ENCODE measurements around the gene RPS14. TPM values are rescaled to one million over a fixed set of nuclear protein-coding genes. Genes with fewer than 3 reads are reported as not detected.
"Not testable (repeated sequence)": the region's sequence is repeated elsewhere in the genome, so short reads cannot be mapped to it uniquely, and the experiment has no call there.

RPS14 gene
- total and polyA plus RNA-seq, 4 experiments from 2014 or later: 5,260 to 9,996 (median 6,720) TPM

- Mint-ChIP-seq H3K4me1 (peaks cover 0 to 4% (median 0%) of the 10 kb centered on the region in 4 donors), H3K27me3 (peaks cover 3 to 4% of the 10 kb centered on the region in 2 donors), H3K4me3 (no peak overlapping the region), H3K9me3 (no peaks in the 10 kb centered on the region), H3K27ac (no peak overlapping the region), H3K36me3 (no peaks in the 10 kb centered on the region)
- no peak overlapping the region for H3K4me3 ChIP-seq (ENCODE audit: low read length in 2 of 2)
- no peaks in the 10 kb centered on the region for H3K4me1 ChIP-seq (ENCODE audit: insufficient read depth, low read length)
- H3K27me3 ChIP-seq (ENCODE audit: insufficient read depth, low read length): no peaks in the 10 kb centered on the region
- CTCF ChIA-PET (ENCODE audit: partially characterized antibody): interaction anchor here (0.6 kb wide), 1 partner anchor 51 kb away, joined by 4 read pairs; no protein-coding TSS in a partner anchor
- intact Hi-C loops (cut with micrococcal nuclease): no loop called here
- no peak for DNase-seq
- no peak overlapping the region for H3K27ac ChIP-seq (ENCODE audit: low read depth, low read length)
- H3K9me3 ChIP-seq (ENCODE audit: control insufficient read depth in 1 of 2, low read length in 2 of 2): no peaks in the 10 kb centered on the region
- no peaks in the 10 kb centered on the region for H3K36me3 ChIP-seq (ENCODE audit: insufficient read depth, low read length)
- POLR2A ChIA-PET (ENCODE audit: partially characterized antibody): no interaction called here
Measured at GRCh38 chr5:150479416-150479815, 29.9 kb upstream of the RPS14 start.

- H3K36me3 ChIP-seq (ENCODE audit: insufficient read depth, low read length); H3K4me1 Mint-ChIP-seq; DNase-seq; H3K27ac ChIP-seq (ENCODE audit: low read depth, low read length); H3K27me3 ChIP-seq (ENCODE audit: insufficient read depth, low read length); H3K4me3 ChIP-seq (ENCODE audit: low read length in 2 of 2); H3K4me1 ChIP-seq (ENCODE audit: insufficient read depth, low read length); POLR2A ChIA-PET (ENCODE audit: partially characterized antibody); H3K4me3 Mint-ChIP-seq; H3K9me3 Mint-ChIP-seq; CTCF ChIA-PET (ENCODE audit: partially characterized antibody); H3K36me3 Mint-ChIP-seq; H3K9me3 ChIP-seq (ENCODE audit: control insufficient read depth in 1 of 2, low read length in 2 of 2); intact Hi-C loops (cut with micrococcal nuclease); H3K27me3 Mint-ChIP-seq: not testable (repeated sequence)
- peak overlapping the region in 2 of 7 donors; percentile 22 to 38 for H3K27ac Mint-ChIP-seq
Measured at GRCh38 chr5:150476568-150476967, 27.0 kb upstream of the RPS14 start.

- Histone ChIP-seq H3K27me3 (ENCODE audit: insufficient read depth, low read length) (no peaks in the 10 kb centered on the region), H3K4me3 (ENCODE audit: low read length in 2 of 2) (no peak overlapping the region), H3K9me3 (ENCODE audit: control insufficient read depth in 1 of 2, low read length in 2 of 2) (no peaks in the 10 kb centered on the region), H3K4me1 (ENCODE audit: insufficient read depth, low read length) (no peaks in the 10 kb centered on the region), H3K36me3 (ENCODE audit: insufficient read depth, low read length) (no peaks in the 10 kb centered on the region), H3K27ac (ENCODE audit: low read depth, low read length) (no peak overlapping the region)
- CTCF ChIA-PET (ENCODE audit: partially characterized antibody): no interaction called here
- H3K36me3 Mint-ChIP-seq: no peaks in the 10 kb centered on the region
- H3K27ac Mint-ChIP-seq: no peak overlapping the region
- H3K9me3 Mint-ChIP-seq: no peaks in the 10 kb centered on the region
- H3K27me3 Mint-ChIP-seq: peaks cover 0 to 4% of the 10 kb centered on the region in 2 donors
- intact Hi-C loops (cut with micrococcal nuclease): no loop called here
- H3K4me1 Mint-ChIP-seq: no peaks in the 10 kb centered on the region
- POLR2A ChIA-PET (ENCODE audit: partially characterized antibody): no interaction called here
- no peak for DNase-seq
- H3K4me3 Mint-ChIP-seq: no peak overlapping the region
Measured at GRCh38 chr5:150473673-150474358, 24.3 kb upstream of the RPS14 start.

GRCh38 chr5:150469718-150470469, 20.4 kb upstream of the RPS14 start:
- Histone ChIP-seq H3K36me3 (ENCODE audit: insufficient read depth, low read length) (no peaks in the 10 kb centered on the region), H3K27me3 (ENCODE audit: insufficient read depth, low read length) (no peaks in the 10 kb centered on the region), H3K9me3 (ENCODE audit: control insufficient read depth in 1 of 2, low read length in 2 of 2) (no peaks in the 10 kb centered on the region), H3K4me1 (ENCODE audit: insufficient read depth, low read length) (no peaks in the 10 kb centered on the region), H3K4me3 (ENCODE audit: low read length in 2 of 2) (no peak overlapping the region), H3K27ac (ENCODE audit: low read depth, low read length) (no peak overlapping the region)
- H3K4me1 Mint-ChIP-seq: no peaks in the 10 kb centered on the region
- DNase-seq: no peak
- no peaks in the 10 kb centered on the region for H3K9me3 Mint-ChIP-seq
- ChIA-PET CTCF (ENCODE audit: partially characterized antibody) (no interaction called here), POLR2A (ENCODE audit: partially characterized antibody) (no interaction called here)
- no peaks in the 10 kb centered on the region for H3K27me3 Mint-ChIP-seq
- H3K36me3 Mint-ChIP-seq: no peaks in the 10 kb centered on the region
- no peak overlapping the region for H3K27ac Mint-ChIP-seq
- no peak overlapping the region for H3K4me3 Mint-ChIP-seq
- intact Hi-C loops (cut with micrococcal nuclease): no loop called here

- H3K27me3 ChIP-seq (ENCODE audit: insufficient read depth, low read length): no peaks in the 10 kb centered on the region
- Mint-ChIP-seq H3K4me1 (no peaks in the 10 kb centered on the region), H3K9me3 (no peaks in the 10 kb centered on the region), H3K36me3 (no peaks in the 10 kb centered on the region), H3K27me3 (no peaks in the 10 kb centered on the region), H3K4me3 (no peak overlapping the region), H3K27ac (no peak overlapping the region)
- no peak overlapping the region for H3K27ac ChIP-seq (ENCODE audit: low read depth, low read length)
- CTCF ChIA-PET (ENCODE audit: partially characterized antibody): interaction anchor here (1.4 kb wide), 1 partner anchor 10 kb away, joined by 4 read pairs; no protein-coding TSS in a partner anchor
- H3K4me3 ChIP-seq (ENCODE audit: low read length in 2 of 2): no peak overlapping the region
- POLR2A ChIA-PET (ENCODE audit: partially characterized antibody): no interaction called here
- no peak for DNase-seq
- H3K36me3 ChIP-seq (ENCODE audit: insufficient read depth, low read length): no peaks in the 10 kb centered on the region
- no peaks in the 10 kb centered on the region for H3K9me3 ChIP-seq (ENCODE audit: control insufficient read depth in 1 of 2, low read length in 2 of 2)
- no peaks in the 10 kb centered on the region for H3K4me1 ChIP-seq (ENCODE audit: insufficient read depth, low read length)
- intact Hi-C loops (cut with micrococcal nuclease): no loop called here
Measured at GRCh38 chr5:150468206-150468605, 18.7 kb upstream of the RPS14 start.

- H3K9me3 ChIP-seq (ENCODE audit: control insufficient read depth in 1 of 2, low read length in 2 of 2): no peaks in the 10 kb centered on the region
- H3K36me3 Mint-ChIP-seq: no peaks in the 10 kb centered on the region
Measured at GRCh38 chr5:150465927-150466326, 16.4 kb upstream of the RPS14 start.

GRCh38 chr5:150464554-150465012, 15.0 kb upstream of the RPS14 start:
- no peak overlapping the region for H3K27ac Mint-ChIP-seq
- Histone ChIP-seq H3K27ac (ENCODE audit: low read depth, low read length) (no peak overlapping the region), H3K36me3 (ENCODE audit: insufficient read depth, low read length) (no peaks in the 10 kb centered on the region), H3K27me3 (ENCODE audit: insufficient read depth, low read length) (no peaks in the 10 kb centered on the region), H3K4me1 (ENCODE audit: insufficient read depth, low read length) (no peaks in the 10 kb centered on the region), H3K4me3 (ENCODE audit: low read length in 2 of 2) (no peak overlapping the region), H3K9me3 (ENCODE audit: control insufficient read depth in 1 of 2, low read length in 2 of 2) (no peaks in the 10 kb centered on the region)
- ChIA-PET CTCF (ENCODE audit: partially characterized antibody) (interaction anchor here (1.0 kb wide), 1 partner anchor 14 kb away, joined by 3 read pairs; no protein-coding TSS in a partner anchor), POLR2A (ENCODE audit: partially characterized antibody) (interaction anchor here (2.0 kb wide), 1 partner anchor 14 kb away, joined by 4 read pairs; no protein-coding TSS in a partner anchor)
- no peaks in the 10 kb centered on the region for H3K9me3 Mint-ChIP-seq
- H3K36me3 Mint-ChIP-seq: no peaks in the 10 kb centered on the region
- intact Hi-C loops (cut with micrococcal nuclease): no loop called here
- peaks cover 0 to 2% (median 2%) of the 10 kb centered on the region in 4 donors for H3K4me1 Mint-ChIP-seq
- DNase-seq: no peak
- H3K4me3 Mint-ChIP-seq: no peak overlapping the region
- no peaks in the 10 kb centered on the region for H3K27me3 Mint-ChIP-seq

More at GRCh38 chr5:150465927-150466326, 16.4 kb upstream of the RPS14 start:
- DNase-seq: no peak
- no peaks in the 10 kb centered on the region for H3K36me3 ChIP-seq (ENCODE audit: insufficient read depth, low read length)
- Mint-ChIP-seq H3K9me3 (no peaks in the 10 kb centered on the region), H3K27ac (no peak overlapping the region), H3K4me1 (no peaks in the 10 kb centered on the region), H3K27me3 (no peaks in the 10 kb centered on the region), H3K4me3 (no peak overlapping the region)
- intact Hi-C loops (cut with micrococcal nuclease): no loop called here
- CTCF ChIA-PET (ENCODE audit: partially characterized antibody): interaction anchor here (0.8 kb wide), 1 partner anchor 9 kb away, joined by 3 read pairs; no protein-coding TSS in a partner anchor
- POLR2A ChIA-PET (ENCODE audit: partially characterized antibody): no interaction called here
- H3K4me1 ChIP-seq (ENCODE audit: insufficient read depth, low read length): no peaks in the 10 kb centered on the region
- no peak overlapping the region for H3K4me3 ChIP-seq (ENCODE audit: low read length in 2 of 2)
- H3K27me3 ChIP-seq (ENCODE audit: insufficient read depth, low read length): no peaks in the 10 kb centered on the region
- no peak overlapping the region for H3K27ac ChIP-seq (ENCODE audit: low read depth, low read length)
